Mucosa of stomach (tissue), 1 donor: ENCODE measurements around the gene ZNF593.
A peak's percentile ranks its signal among the peaks of the same experiment; 100 is the strongest.

Experiments
- H3K27me3 ChIP-seq: one replicate; pipeline ENCODE4 v1.7.0; 2013; ENCODE audit warnings: mild to moderate bottlenecking, low read length; ENCODE audit not compliant: control insufficient read depth, insufficient read depth
- H3K36me3 ChIP-seq: one replicate; pipeline ENCODE4 v1.7.0; 2013; ENCODE audit warnings: low read length; ENCODE audit not compliant: control insufficient read depth, insufficient read depth
- H3K4me1 ChIP-seq: one replicate; pipeline ENCODE4 v1.7.0; 2013; ENCODE audit warnings: mild to moderate bottlenecking, low read length; ENCODE audit not compliant: control insufficient read depth, insufficient read depth
- H3K4me3 ChIP-seq: one replicate; pipeline ENCODE4 v1.7.0; 2013; ENCODE audit warnings: low read length
- H3K9ac ChIP-seq: one replicate; pipeline ENCODE4 v1.7.0; 2013; ENCODE audit warnings: mild to moderate bottlenecking, low read length, moderate library complexity
- H3K9me3 ChIP-seq: one replicate; pipeline ENCODE4 v1.7.0; 2013; ENCODE audit warnings: mild to moderate bottlenecking, low read length, moderate library complexity; ENCODE audit not compliant: control insufficient read depth
- donor health status: Pancreatic carcinoma.

ZNF593 gene

GRCh38 chr1:26155370-26156284, 14.1 kb upstream of the ZNF593 start:
- no peaks in the 10 kb centered on the region for H3K9me3 ChIP-seq
- no peak overlapping the region for H3K4me3 ChIP-seq
- peaks cover 39% of the 10 kb centered on the region for H3K27me3 ChIP-seq
- H3K36me3 ChIP-seq, result no peaks in the 10 kb centered on the region
- no peak overlapping the region for H3K9ac ChIP-seq
- no peaks in the 10 kb centered on the region for H3K4me1 ChIP-seq

- H3K36me3 ChIP-seq, result no peaks in the 10 kb centered on the region
- H3K4me1 ChIP-seq, result peaks cover 6% of the 10 kb centered on the region
- peaks cover 48% of the 10 kb centered on the region for H3K27me3 ChIP-seq
- H3K4me3 ChIP-seq, result no peak overlapping the region
- no peak overlapping the region for H3K9ac ChIP-seq
- no peaks in the 10 kb centered on the region for H3K9me3 ChIP-seq
Measured at GRCh38 chr1:26156285-26157038, 13.2 kb upstream of the ZNF593 start.

GRCh38 chr1:26158271-26158907, 11.3 kb upstream of the ZNF593 start:
- no peak overlapping the region for H3K4me3 ChIP-seq
- peaks cover 14% of the 10 kb centered on the region for H3K4me1 ChIP-seq
- no peak overlapping the region for H3K9ac ChIP-seq
- peaks cover 58% of the 10 kb centered on the region for H3K27me3 ChIP-seq
- no peaks in the 10 kb centered on the region for H3K36me3 ChIP-seq
- H3K9me3 ChIP-seq, result no peaks in the 10 kb centered on the region

GRCh38 chr1:26158908-26159742, 10.6 kb upstream of the ZNF593 start, which contains the start of gene FAM110D:
Gene FAM110D, plus strand, starts transcription at chr1:26159079. Its CDS starts 2,213 bp downstream, at chr1:26161292.
- Histone ChIP-seq H3K4me1 (peaks cover 14% of the 10 kb centered on the region), H3K4me3 (no peak within 1 kb of the TSS), H3K36me3 (no peaks in the 10 kb centered on the region), H3K27me3 (peaks cover 58% of the 10 kb centered on the region), H3K9ac (no peak within 1 kb of the TSS), H3K9me3 (no peaks in the 10 kb centered on the region)

- Histone ChIP-seq H3K4me3 (no peak overlapping the region), H3K9me3 (no peaks in the 10 kb centered on the region), H3K9ac (no peak overlapping the region), H3K36me3 (no peaks in the 10 kb centered on the region), H3K4me1 (peaks cover 19% of the 10 kb centered on the region), H3K27me3 (peaks cover 60% of the 10 kb centered on the region)
Measured at GRCh38 chr1:26159743-26160039, 10.0 kb upstream of the ZNF593 start.

- peaks cover 58% of the 10 kb centered on the region for H3K27me3 ChIP-seq
- no peak overlapping the region for H3K9ac ChIP-seq
- H3K9me3 ChIP-seq, result no peaks in the 10 kb centered on the region
- H3K36me3 ChIP-seq, result no peaks in the 10 kb centered on the region
- peaks cover 20% of the 10 kb centered on the region for H3K4me1 ChIP-seq
- no peak overlapping the region for H3K4me3 ChIP-seq
Measured at GRCh38 chr1:26160527-26161414, 8.9 kb upstream of the ZNF593 start.

- H3K4me1 ChIP-seq, result peaks cover 20% of the 10 kb centered on the region
- H3K9ac ChIP-seq, result peak overlapping the region; percentile 34
- no peaks in the 10 kb centered on the region for H3K36me3 ChIP-seq
- peaks cover 52% of the 10 kb centered on the region for H3K27me3 ChIP-seq
- no peak overlapping the region for H3K4me3 ChIP-seq
- H3K9me3 ChIP-seq, result no peaks in the 10 kb centered on the region
Measured at GRCh38 chr1:26161415-26162219, 8.1 kb upstream of the ZNF593 start.

GRCh38 chr1:26162220-26162709, 7.4 kb upstream of the ZNF593 start:
- Histone ChIP-seq H3K36me3 (no peaks in the 10 kb centered on the region), H3K9ac (peak overlapping the region; percentile 34)

GRCh38 chr1:26163684-26164035, 6.0 kb upstream of the ZNF593 start:
- Histone ChIP-seq H3K4me3 (no peak overlapping the region), H3K36me3 (no peaks in the 10 kb centered on the region), H3K27me3 (peaks cover 39% of the 10 kb centered on the region), H3K4me1 (peaks cover 20% of the 10 kb centered on the region), H3K9ac (no peak overlapping the region), H3K9me3 (no peaks in the 10 kb centered on the region)

More at GRCh38 chr1:26162220-26162709, 7.4 kb upstream of the ZNF593 start:
- Histone ChIP-seq H3K27me3 (peaks cover 47% of the 10 kb centered on the region), H3K4me3 (no peak overlapping the region), H3K9me3 (no peaks in the 10 kb centered on the region), H3K4me1 (peaks cover 20% of the 10 kb centered on the region)
